ENCODE data around the gene RB1. TPM values are rescaled to one million over a fixed set of nuclear protein-coding genes. Genes with fewer than 3 reads are reported as not detected.
A peak's percentile ranks its signal among the peaks of the same experiment; 100 is the strongest.

The RB1 gene
- total and polyA plus RNA-seq, 8 donors: 32.1 to 53.1 (median 47.4) TPM

DNA sequence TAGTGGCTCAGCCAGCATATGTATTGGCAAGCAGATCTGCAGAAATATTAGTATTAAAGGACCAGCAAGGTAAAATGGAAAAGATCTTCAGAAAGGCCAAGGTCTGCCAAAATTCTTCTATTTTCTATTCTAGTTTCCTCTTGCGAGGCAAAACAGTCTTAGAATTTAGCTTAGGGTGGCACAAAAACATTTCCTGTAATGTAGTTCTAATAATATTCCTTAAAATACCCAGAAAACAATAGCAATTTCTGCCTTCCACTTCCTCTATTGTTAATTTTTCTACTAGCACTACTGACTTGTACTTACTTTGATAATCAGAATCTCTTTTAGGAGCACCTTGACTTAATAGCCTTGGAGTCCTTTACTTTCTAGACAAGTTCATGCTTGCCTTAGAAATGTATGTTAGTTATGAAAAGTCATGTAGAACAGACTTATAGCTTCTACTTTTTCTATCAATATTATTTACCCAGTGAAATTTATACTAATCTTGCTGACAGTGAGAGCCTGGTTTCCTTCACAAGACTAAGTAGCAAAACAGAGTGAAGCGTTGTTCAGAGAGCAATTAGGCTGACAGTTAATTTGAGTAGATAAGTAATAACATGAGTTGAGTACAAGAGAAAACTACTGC is 133.2 kb downstream of the RB1 start:
- Histone ChIP-seq H3K9me3 (no peaks in the 10 kb centered on the region), H3K27ac (peak overlapping the region; percentile 23 to 63), H3K4me3 (no peak overlapping the region), H3K27me3 (no peaks in the 10 kb centered on the region), H3K36me3 (no peaks in the 10 kb centered on the region), H3K4me1 (peaks cover 6 to 18% of the 10 kb centered on the region in 2 donors)
- intact Hi-C loops (cut with DNase I): no loop called here
- TF ChIP-seq CTCF (IDR thresholded peaks at IDR 0.05): no peak
- DNase-seq (no peak), ATAC-seq (peak; percentile 22)

GRCh38 chr13:48437371-48437770 is 133.8 kb downstream of the RB1 start:
- ATAC-seq (peak; percentile 79), DNase-seq (peak in 3 of 4 donors; percentile 27 to 62 (median 59))
- Histone ChIP-seq H3K4me1 (peaks cover under 1 to 18% of the 10 kb centered on the region in 2 donors), H3K36me3 (no peaks in the 10 kb centered on the region), H3K4me3 (no peak overlapping the region), H3K9me3 (no peaks in the 10 kb centered on the region), H3K27me3 (no peaks in the 10 kb centered on the region), H3K27ac (peak overlapping the region; percentile 0 to 63)
- TF ChIP-seq CTCF (IDR thresholded peaks at IDR 0.05): no peak
- intact Hi-C loops (cut with DNase I): no loop called here

GRCh38 chr13:48443442-48444208 is 140.1 kb downstream of the RB1 start:
- Histone ChIP-seq H3K4me1 (peaks cover 7 to 33% of the 10 kb centered on the region in 2 donors), H3K27me3 (no peaks in the 10 kb centered on the region), H3K9me3 (no peaks in the 10 kb centered on the region), H3K4me3 (no peak overlapping the region), H3K36me3 (no peaks in the 10 kb centered on the region), H3K27ac (no peak overlapping the region)
- intact Hi-C loops (cut with DNase I): no loop called here
- no peak for DNase-seq
- TF ChIP-seq CTCF (IDR thresholded peaks at IDR 0.05): no peak
- no peak for ATAC-seq

- DNase-seq (no peak), ATAC-seq (peak; percentile 70)
- Histone ChIP-seq H3K27me3 (no peaks in the 10 kb centered on the region), H3K36me3 (no peaks in the 10 kb centered on the region), H3K27ac (peak overlapping the region; percentile 23 to 46), H3K4me3 (no peak overlapping the region), H3K9me3 (peaks cover 0 to 13% of the 10 kb centered on the region in 2 donors), H3K4me1 (peaks cover 15 to 45% of the 10 kb centered on the region in 2 donors)
- intact Hi-C loops (cut with DNase I): no loop called here
- TF ChIP-seq CTCF (IDR thresholded peaks at IDR 0.05): no peak
Observed at GRCh38 chr13:48446464-48446863, 142.9 kb downstream of the RB1 start.

DNA sequence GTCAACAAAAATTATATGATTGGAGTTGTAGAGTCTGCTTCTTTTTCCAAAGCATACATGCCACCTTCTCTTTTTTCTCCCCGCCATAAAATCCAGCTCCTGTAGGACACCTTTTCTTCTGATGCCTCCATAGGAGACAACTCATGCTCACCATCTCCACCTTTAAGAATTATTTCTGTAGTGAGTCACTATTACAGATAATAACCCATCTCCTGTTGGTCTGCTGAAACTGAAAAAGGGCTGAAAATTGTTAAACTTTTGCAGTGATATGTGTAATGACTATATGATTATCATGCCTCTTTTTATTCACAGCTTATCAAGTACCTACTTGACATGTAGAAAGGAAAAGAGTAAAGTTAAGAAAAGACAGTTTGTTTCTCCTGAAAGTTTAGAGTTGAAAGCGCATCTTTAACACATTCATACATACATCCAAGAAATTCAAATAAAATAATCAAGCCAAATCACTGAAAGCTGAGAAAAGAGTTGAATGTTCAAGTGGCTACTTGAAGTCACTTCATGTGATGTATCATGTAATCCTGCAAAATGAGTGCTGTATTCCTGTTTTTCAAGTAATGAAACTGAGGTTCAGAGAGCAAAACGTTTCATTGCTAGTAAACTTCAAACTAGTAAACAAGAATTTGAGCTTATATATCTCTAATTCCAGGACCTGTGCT is 144.9 kb downstream of the RB1 start:
- DNase-seq (peak in 1 of 4 donors; percentile 26), ATAC-seq (peak; percentile 56)
- intact Hi-C loops (cut with DNase I): no loop called here
- Histone ChIP-seq H3K36me3 (peaks cover 0 to 1% of the 10 kb centered on the region in 2 donors), H3K4me3 (peak overlapping the region in 1 of 2 donors; percentile 5), H3K9me3 (peaks cover 0 to 13% of the 10 kb centered on the region in 2 donors), H3K27ac (peak overlapping the region; percentile 33 to 71), H3K27me3 (no peaks in the 10 kb centered on the region), H3K4me1 (peaks cover 15 to 45% of the 10 kb centered on the region in 2 donors)
- TF ChIP-seq CTCF (IDR thresholded peaks at IDR 0.05): no peak
